ENCODE measurements around the gene ZMIZ1.

ZMIZ1 gene

DNA sequence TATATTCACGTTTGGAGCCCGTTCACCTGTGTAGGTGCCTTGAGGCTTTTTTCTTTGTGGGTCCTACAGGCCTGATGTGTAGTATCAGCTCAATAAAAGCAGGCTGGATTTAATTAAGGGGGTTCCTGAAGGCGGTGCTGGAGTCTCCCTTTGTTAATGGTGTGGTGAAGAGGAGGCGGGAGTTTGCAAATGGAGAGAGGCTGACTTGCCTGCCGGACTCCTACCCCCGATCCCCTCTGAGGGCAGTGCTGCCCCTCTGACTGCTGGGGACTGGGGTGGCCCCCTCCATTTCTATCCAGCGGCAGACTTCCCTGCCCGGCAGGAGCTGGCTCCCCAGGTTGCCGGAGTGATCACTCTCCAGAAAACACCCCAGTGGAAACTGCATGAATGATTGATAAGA, 45.1 kb downstream of the ZMIZ1 start:
- TF ChIP-seq, protein P1, sequence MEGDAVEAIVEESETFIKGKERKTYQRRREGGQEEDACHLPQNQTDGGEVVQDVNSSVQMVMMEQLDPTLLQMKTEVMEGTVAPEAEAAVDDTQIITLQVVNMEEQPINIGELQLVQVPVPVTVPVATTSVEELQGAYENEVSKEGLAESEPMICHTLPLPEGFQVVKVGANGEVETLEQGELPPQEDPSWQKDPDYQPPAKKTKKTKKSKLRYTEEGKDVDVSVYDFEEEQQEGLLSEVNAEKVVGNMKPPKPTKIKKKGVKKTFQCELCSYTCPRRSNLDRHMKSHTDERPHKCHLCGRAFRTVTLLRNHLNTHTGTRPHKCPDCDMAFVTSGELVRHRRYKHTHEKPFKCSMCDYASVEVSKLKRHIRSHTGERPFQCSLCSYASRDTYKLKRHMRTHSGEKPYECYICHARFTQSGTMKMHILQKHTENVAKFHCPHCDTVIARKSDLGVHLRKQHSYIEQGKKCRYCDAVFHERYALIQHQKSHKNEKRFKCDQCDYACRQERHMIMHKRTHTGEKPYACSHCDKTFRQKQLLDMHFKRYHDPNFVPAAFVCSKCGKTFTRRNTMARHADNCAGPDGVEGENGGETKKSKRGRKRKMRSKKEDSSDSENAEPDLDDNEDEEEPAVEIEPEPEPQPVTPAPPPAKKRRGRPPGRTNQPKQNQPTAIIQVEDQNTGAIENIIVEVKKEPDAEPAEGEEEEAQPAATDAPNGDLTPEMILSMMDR (IDR thresholded peaks at IDR 0.05; ENCODE audit: low read depth, low read length) = no peak

DNA sequence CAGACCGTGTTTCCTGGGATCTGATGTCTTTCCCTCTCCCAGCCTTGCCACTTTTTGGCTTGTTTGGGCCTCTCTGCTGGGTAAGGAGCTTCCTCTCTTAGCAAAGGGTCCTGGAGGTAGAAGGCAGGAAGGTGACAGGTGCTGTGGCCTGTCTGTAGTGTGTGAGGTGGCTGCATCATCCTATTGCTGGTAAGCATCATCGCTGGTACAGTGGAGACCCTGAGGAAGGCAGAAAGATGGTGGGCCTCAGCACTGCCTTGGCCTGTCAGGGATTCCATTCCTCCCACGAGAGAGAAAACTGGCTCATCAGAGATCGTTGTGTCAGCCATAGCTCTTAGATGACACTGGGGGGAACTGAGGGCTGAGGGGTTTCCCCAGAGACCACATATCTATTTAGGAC, 46.5 kb downstream of the ZMIZ1 start:
- Histone ChIP-seq H3K27ac (peak overlapping the region; percentile 47), H3K36me3 (no peaks in the 10 kb centered on the region), H3K27me3 (ENCODE audit: insufficient read depth, low read depth, severe bottlenecking) (no peaks in the 10 kb centered on the region), H3K9me3 (ENCODE audit: severe bottlenecking) (no peaks in the 10 kb centered on the region), H3K4me3 (ENCODE audit: low read depth, low read length) (no peak overlapping the region)
- no peak for DNase-seq
- TF ChIP-seq, protein P1 (IDR thresholded peaks at IDR 0.05; ENCODE audit: low read depth, low read length) = no peak

More for the DNA sequence above, 45.1 kb downstream of the ZMIZ1 start:
- H3K9me3 ChIP-seq (ENCODE audit: severe bottlenecking) = no peaks in the 10 kb centered on the region
- H3K27me3 ChIP-seq (ENCODE audit: insufficient read depth, low read depth, severe bottlenecking) = no peaks in the 10 kb centered on the region
- DNase-seq = no peak
- peak overlapping the region; percentile 35 for H3K27ac ChIP-seq
- H3K4me3 ChIP-seq (ENCODE audit: low read depth, low read length) = no peak overlapping the region
- H3K36me3 ChIP-seq = no peaks in the 10 kb centered on the region

DNA sequence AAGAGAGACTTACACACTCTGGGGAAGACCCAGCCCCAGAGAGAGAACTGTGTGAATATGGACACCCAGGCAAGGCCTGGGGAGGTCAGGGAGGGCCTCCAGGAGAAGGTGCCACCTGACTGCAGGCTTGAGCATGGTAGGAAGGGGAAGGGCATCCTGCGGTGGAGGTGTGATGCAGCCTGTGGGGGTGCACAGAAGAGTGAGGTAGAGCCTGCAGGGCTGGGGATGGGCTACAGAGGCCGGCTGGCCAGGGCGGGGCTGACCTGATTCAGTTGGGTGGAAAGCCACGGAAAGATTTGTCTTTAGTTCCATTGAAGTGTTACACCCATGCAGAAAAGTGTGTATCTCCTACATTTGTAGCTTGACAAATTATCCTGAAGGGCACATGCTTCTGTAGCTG, 47.6 kb downstream of the ZMIZ1 start:
- no peaks in the 10 kb centered on the region; the same call in 1 of the 2 replicates for H3K36me3 ChIP-seq

DNA sequence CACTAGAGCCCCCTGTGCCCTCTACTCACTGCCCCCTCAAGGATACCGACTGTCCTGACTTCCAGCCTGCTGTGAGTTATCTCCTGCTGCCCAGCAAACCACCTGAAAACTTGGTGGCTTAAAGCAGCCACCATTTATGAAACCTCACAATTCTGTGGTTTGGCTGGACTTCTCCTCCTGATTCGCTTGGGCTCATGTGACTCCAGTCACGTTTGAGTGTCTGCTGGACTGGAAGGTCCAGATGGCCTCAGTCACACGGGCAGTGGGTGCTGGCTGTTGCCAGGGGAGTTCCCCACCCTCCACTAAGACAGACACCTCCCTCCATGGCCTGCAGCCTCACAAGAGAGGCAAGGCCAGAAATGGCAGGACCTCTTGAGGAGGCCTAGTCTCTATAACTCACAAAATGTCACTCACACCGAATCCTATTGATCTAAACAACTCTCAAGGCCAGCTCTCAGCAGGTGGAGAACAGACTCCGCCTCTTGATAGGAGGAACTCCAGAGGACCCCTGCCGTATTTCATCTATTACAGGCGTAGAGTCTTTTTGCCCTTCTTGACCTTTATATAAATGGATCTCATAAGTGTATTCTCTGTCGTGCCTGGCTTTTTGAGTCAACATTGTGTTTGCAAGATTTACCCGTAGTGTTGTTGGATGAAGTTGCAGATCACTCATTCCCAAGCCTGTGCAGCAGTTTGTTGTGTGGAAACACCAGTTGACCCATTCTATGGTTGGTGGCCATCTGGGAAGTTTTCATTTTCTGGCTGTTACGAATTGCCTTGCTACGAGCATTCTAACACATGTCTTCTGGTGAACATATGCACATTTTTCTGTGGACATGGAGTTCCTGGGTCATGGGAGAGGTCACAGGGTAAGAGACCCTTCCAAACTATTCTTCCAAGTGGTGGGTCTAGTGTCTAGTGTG, 48.3 kb downstream of the ZMIZ1 start:
- H3K9me3 ChIP-seq (ENCODE audit: severe bottlenecking) = no peaks in the 10 kb centered on the region
- H3K4me3 ChIP-seq (ENCODE audit: low read depth, low read length) = no peak overlapping the region
- no peaks in the 10 kb centered on the region; the same call in 1 of the 2 replicates for H3K36me3 ChIP-seq
- H3K27ac ChIP-seq = no peak overlapping the region
- no peak for DNase-seq
- TF ChIP-seq, protein P1 (IDR thresholded peaks at IDR 0.05; ENCODE audit: low read depth, low read length) = no peak
- no peaks in the 10 kb centered on the region for H3K27me3 ChIP-seq (ENCODE audit: insufficient read depth, low read depth, severe bottlenecking)

More for the DNA sequence above, 47.6 kb downstream of the ZMIZ1 start:
- no peak for DNase-seq
- Histone ChIP-seq H3K27ac (no peak overlapping the region), H3K9me3 (ENCODE audit: severe bottlenecking) (no peaks in the 10 kb centered on the region), H3K4me3 (ENCODE audit: low read depth, low read length) (no peak overlapping the region), H3K27me3 (ENCODE audit: insufficient read depth, low read depth, severe bottlenecking) (no peaks in the 10 kb centered on the region)
- TF ChIP-seq, protein P1 (IDR thresholded peaks at IDR 0.05; ENCODE audit: low read depth, low read length) = no peak

DNA sequence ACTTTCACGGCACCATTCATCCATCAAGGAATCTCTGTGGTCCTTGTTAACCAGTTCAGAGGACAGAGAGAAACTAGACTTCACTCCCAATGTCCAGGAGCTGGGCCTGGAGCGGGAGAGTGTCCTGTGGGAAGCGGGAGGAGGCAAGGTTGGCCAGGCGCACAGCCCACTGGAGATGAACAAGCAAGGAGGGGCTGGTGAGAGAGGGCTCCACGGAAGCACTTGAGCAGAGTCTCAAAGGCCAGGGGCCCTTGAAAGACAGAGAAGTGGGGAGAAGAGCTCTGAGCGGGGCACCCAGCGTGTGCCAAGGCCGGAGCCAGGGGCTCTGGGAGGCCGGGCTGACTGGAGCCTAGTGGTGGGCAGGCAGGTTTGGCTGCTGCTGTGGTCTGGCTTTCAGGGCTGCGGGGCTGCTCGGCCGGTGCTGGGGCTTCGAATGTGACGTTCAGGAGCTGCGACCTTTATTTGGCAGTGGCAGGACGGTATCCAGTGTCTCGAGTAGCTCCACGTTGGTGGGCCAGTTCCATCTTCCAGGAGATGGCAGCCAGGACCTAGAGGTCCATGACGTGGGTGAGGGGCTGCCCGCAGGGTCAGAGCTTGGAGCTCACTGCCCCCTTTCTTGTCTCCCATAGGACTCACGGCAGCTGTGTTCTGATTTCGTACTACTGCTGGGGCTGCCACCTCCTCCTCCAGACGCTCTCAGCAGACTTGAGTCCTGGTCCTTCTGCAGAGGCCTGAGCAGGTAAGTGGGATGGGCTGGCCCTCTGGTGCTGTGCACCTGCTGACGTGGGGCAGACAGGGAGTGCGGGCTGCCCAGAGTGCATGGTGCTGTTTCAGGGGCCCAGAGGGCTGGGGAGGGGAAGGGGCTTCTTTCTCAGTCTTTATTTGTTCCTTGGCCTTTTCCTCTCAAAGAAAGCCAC, 49.8 kb downstream of the ZMIZ1 start:
- Histone ChIP-seq H3K27me3 (ENCODE audit: insufficient read depth, low read depth, severe bottlenecking) (no peaks in the 10 kb centered on the region), H3K9me3 (ENCODE audit: severe bottlenecking) (no peaks in the 10 kb centered on the region), H3K27ac (no peak overlapping the region), H3K4me3 (ENCODE audit: low read depth, low read length) (no peak overlapping the region), H3K36me3 (no peaks in the 10 kb centered on the region; the same call in 1 of the 2 replicates)
- TF ChIP-seq, protein P1 (IDR thresholded peaks at IDR 0.05; ENCODE audit: low read depth, low read length) = no peak
- DNase-seq = no peak

All from WERI-Rb-1 (cell line).